ENCODE results near the gene TOR3A. TPM values are rescaled to one million over a fixed set of nuclear protein-coding genes. Genes with fewer than 3 reads are reported as not detected.

TOR3A gene
- total RNA-seq, 1 donor from 2014 or later = 13.4 TPM

Other genes starting within 250 kb of the TOR3A start
- gene ANGPTL1, start 211.0 kb upstream of the TOR3A start, total RNA-seq = 4.1 TPM
- gene FAM20B, start 56.2 kb upstream of the TOR3A start, total RNA-seq = 18.2 TPM
- gene ABL2, start 147.6 kb downstream of the TOR3A start, total RNA-seq = 6.2 TPM
- gene SOAT1, start 211.7 kb downstream of the TOR3A start, total RNA-seq = 6.1 TPM

All from esophagus mucosa (tissue), 1 donor.